Renal cortex interstitium (tissue), 11 donors: ENCODE data around the gene ZNF641. TPM values are rescaled to one million over a fixed set of nuclear protein-coding genes. Genes with fewer than 3 reads are reported as not detected.
"Not testable (repeated sequence)": the region's sequence is repeated elsewhere in the genome, so short reads cannot be mapped to it uniquely, and the experiment has no call there.

ENCODE experiments used
- DNase-seq, 11 donors: peaks; one replicate each; pipeline ENCODE4 v3.0.0-alpha.2; 2013; ENCODE audit warnings: low read depth in 9 of 11, low spot score in 4 of 11; ENCODE audit errors: extremely low read depth in 1 of 11
- polyA plus RNA-seq, 3 donors: library from polyadenylated mRNA; unstranded; fragments of 120-200 nt; gene quantifications; one replicate each; pipeline ENCODE4 v1.2.1, GENCODE V29; 2013; ENCODE audit not compliant: insufficient read length in 3 of 3

The ZNF641 gene
- polyA plus RNA-seq, 3 donors = 22.6 to 28.7 (median 25.5) TPM

- DNase-seq = no peak
These were observed 7.7 kb downstream of the ZNF641 start for GRCh38 chr12:48342980-48343379.

- no peak for DNase-seq
These were observed 9.8 kb downstream of the ZNF641 start for GRCh38 chr12:48340943-48341342.

GRCh38 chr12:48339442-48340117 lies 11.1 kb downstream of the ZNF641 start:
- DNase-seq = no peak

GRCh38 chr12:48336564-48336963 lies 14.2 kb downstream of the ZNF641 start:
- no peak for DNase-seq

GRCh38 chr12:48336061-48336460 lies 14.7 kb downstream of the ZNF641 start:
- no peak for DNase-seq

GRCh38 chr12:48334808-48335207 lies 15.9 kb downstream of the ZNF641 start:
- no peak for DNase-seq

- DNase-seq = not testable (repeated sequence)
These were observed 17.0 kb downstream of the ZNF641 start for GRCh38 chr12:48333680-48334079.

- DNase-seq = no peak
These were observed 19.3 kb downstream of the ZNF641 start for GRCh38 chr12:48331399-48331798.

GRCh38 chr12:48329199-48329939 lies 21.4 kb downstream of the ZNF641 start:
- no peak for DNase-seq

- DNase-seq = no peak
These were observed 34.2 kb downstream of the ZNF641 start for GRCh38 chr12:48316491-48316890.

GRCh38 chr12:48311313-48311712 lies 39.4 kb downstream of the ZNF641 start:
- no peak for DNase-seq

- DNase-seq = no peak
These were observed 43.5 kb downstream of the ZNF641 start for GRCh38 chr12:48307269-48307668.

- DNase-seq = no peak
These were observed 45.5 kb downstream of the ZNF641 start for GRCh38 chr12:48305190-48305589.

GRCh38 chr12:48302161-48302911 lies 48.4 kb downstream of the ZNF641 start:
- DNase-seq = no peak

- no peak for DNase-seq
These were observed 49.9 kb downstream of the ZNF641 start for GRCh38 chr12:48300774-48301173.

GRCh38 chr12:48296586-48297282 lies 54.0 kb downstream of the ZNF641 start:
- peak; percentile 38 to 81 (median 67) for DNase-seq

GRCh38 chr12:48292040-48292439 lies 58.7 kb downstream of the ZNF641 start:
- DNase-seq = no peak

GRCh38 chr12:48291511-48291910 lies 59.2 kb downstream of the ZNF641 start:
- DNase-seq = no peak
